GM21360 (cell line): Measurements from ENCODE around the gene ZNF528.

ENCODE experiments used
- ATAC-seq: cut with Tn5 transposase; IDR thresholded peaks from one replicate; pipeline ENCODE4 v1.9.1; 2021; ENCODE audit warnings: mild to moderate bottlenecking, moderate library complexity; ENCODE audit not compliant: unreplicated experiment

ZNF528 gene

DNA sequence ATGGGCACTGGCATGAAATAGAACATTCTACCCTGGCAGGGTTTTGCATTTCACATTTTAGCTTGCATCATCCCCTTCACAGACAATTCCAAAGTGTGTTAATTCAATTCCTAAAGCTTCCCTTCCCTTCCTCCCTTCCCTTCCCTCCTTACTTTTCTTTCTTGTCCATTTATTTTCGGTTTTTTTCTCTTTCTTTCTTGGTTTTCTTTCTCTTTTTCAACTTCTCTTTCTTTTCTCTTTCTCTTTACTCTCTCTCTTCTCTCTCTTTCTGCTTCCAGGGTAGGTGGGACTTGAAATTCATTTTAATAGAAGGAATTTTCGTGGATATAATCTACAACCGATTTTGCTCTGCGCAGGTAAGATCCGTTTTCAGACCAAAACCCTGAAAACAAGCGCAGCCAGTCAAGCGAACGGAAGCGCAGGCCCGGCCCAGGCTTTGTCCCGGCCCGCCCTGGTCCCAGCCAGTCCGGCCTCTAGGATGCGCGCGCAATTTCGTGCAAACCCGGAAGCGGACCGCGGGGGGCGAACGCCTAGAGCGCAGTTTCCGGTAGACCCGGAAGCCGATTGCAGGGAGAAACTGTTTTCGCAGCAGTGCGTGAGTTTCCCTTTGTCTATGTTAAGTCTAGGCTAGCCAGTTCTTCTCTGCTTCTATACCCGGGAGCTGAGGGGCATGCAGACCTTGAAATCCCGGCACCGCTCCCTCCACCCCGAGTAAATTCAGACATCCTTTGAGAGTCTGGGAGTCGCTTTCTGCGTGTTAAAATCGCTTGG is at the start of gene ZNF528:
TSS of gene ZNF528 (plus strand) at position 540 of the 771 bp plus-strand sequence. CDS start 4,165 bp downstream, outside the sequence.
- ATAC-seq: peak; percentile 70

DNA sequence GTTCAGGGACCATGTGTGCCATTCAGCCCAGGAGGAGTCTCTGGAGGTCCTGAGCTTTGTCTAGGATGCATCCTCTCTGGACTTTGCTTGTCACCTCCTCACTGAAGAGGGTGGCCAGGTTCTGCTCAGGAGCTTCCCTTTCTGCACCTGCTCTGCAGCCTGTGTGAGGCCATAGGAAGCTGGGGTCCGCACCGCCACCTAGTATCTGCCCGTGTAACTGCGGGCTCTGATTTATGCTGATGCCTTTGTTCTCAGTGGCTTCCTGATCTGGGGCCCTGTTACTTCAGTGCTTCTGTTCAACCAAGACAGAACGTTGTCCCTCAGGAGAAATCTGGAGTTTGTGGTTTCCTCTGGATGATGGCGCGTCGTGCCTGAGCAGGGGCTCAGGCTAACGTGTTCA is 46.1 kb upstream of the ZNF528 start:
- ATAC-seq: no peak

DNA sequence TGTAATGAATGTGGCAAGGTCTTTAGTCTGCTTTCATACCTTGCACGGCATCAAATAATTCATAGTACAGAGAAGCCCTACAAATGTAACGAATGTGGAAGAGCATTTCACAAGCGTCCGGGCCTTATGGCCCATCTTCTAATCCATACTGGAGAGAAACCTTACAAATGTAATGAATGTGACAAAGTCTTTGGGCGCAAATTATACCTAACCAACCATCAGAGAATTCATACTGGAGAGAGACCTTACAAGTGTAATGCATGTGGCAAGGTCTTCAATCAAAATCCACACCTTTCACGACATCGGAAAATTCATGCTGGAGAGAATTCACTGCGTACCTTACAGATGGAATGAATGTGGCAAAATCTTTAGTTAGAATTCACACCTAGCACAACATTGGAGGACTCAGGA is 31.2 kb upstream of the ZNF528 start:
- ATAC-seq: no peak

DNA sequence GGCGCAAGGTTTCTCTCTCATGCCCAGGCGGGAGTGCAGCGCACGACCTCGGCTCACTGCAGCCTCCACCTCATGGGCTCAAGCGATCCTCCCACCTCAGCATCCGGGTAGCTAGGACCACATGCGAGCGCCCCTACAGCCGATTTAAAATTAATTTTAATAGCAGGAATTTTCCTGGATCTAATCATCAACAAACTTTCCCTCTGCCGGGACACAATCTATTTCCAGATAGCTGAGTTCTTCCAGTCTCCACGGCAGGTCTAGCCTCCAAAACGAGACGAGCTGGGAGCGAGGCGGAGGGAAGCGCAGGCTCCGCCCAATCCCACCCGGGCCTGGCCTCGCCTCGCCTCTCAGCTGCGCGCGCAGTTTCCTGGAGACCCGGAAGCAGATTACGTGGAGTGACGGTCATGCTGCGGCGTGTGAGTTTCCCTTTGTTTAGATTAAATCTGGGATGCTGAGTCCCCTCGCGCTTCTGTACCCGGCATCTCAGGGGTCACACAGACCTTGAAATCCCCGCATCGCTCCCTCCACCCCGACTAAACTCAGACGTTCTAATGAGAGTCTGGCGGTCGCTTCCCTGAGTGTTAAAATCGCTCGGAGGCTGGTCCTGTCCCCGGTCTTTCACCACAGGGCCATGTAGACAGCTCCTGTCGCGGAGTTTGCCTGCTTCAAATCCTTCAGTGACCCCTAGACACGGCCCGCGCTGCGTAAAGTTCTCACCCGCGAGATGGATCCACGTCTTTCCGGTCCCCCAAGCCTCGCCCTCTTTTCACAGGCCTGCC is 27.9 kb upstream of the ZNF528 start, which contains the start of gene ZNF880:
TSS of gene ZNF880 (plus strand) at position 365 of the 782 bp plus-strand sequence. CDS start at position 408, 43 bp downstream.
- ATAC-seq: peak; percentile 73

DNA sequence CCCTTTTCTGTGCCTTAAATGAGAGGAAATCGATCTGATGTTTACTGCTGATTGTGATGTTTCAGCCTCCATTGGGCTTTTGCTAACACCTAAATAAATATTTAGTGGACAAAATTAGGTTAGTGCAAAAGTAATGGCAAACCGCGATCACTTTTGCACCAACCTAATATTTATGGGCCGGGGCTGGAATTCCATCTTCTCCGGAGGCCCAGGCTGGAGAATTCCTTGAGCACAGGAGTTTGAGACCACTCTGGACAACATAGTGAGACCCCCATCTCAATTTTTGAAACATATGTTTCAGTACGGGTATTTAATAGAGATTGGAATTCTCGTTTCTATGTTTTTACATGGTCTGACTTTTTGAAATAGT is 27.3 kb upstream of the ZNF528 start:
- no peak for ATAC-seq

DNA sequence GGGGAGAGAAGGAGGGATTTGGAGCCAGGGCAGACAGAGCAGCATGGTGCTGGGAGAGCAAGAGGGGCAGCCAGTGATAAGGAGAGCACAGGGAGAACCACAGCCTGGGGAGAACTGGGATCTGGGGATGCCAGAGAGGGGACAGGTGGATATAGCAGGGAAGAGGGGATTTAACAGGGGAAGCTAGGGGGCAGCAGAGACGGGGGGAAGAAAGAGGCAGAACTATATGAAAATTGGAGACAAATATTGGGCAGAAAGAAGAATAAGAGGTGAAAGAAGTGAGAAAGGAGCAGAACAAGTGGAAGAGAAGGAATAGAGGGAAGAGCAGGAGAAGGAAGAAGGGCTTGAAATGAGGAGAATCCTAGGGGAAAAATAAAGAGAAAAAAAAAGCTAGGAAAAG is 6.5 kb upstream of the ZNF528 start:
- no peak for ATAC-seq

DNA sequence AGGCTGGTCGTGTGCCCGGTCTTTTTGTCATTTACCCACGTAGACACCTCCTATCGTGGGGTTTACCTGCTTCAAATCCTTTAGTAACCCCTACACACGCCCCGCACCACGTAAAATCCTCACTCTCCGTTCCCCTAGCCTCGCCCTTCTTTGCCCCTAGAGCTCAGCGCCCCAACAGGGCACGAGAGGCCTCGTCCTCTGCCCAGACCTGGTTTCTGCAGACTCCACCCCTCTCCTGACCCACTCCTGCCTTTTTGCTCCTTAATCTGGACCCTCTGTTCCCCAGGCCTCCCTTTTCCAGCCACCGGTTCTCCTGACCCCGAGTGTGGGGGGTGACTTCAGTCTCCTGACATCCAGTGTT is 412 bp downstream of the ZNF528 start:
- no peak for ATAC-seq

DNA sequence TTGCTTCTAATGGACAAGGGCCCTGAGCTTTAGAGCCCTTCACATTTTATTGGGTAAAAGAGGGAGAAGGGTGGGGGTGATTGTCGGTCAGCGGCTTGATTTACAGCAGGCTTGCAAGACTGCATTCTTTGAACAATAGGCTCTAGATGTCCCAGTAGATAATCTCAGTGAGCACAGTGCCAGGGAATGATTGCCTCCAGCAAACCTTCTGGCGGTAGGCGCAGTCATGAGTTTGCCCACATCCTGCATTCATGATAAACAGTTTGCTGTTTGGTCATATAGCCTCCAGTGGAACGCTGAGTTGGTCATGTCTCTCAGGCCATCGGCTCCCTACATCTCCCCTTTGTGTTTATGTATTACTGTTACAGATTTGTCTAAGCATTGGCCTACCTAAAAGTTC is 12.6 kb downstream of the ZNF528 start:
- no peak for ATAC-seq

DNA sequence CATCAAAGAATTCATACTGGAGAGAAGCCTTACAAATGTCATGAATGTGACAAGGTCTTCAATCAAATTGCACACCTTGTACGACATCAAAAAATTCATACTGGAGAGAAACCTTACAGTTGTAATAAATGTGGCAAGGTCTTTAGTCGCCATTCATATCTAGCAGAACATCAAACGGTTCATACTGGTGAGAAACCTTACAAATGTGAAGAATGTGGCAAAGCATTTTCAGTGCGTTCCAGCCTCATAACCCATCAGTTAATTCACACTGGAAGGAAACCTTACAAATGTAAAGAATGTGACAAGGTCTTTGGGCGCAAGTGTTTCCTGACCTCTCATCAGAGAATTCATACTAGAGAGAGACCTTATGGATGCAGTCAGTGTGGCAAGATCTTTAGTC is 18.1 kb downstream of the ZNF528 start:
- ATAC-seq: no peak

DNA sequence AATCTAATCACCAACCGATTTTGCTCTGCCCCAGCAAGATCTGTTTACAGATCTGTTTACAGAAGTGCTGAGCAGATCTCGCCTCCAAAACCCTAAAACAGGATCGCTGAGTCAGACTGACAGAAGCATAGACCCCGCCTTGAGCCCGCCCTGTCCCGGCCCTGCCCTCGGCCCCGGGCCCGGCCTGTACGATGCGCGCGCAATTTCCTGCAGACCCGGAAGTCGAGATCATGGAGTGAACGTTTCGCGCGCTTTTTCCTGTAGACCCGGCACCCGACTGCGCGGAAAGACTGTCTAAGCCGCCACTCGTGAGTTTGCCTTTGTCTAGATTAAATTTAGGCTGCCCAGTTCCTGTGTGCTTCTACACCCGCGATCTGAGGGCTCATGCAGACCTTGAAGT is 31.3 kb downstream of the ZNF528 start, which contains the start of gene ZNF534:
TSS of gene ZNF534 (plus strand) at position 212 of the 400 bp plus-strand sequence. CDS start 2,327 bp downstream, outside the sequence.
- ATAC-seq: no peak

DNA sequence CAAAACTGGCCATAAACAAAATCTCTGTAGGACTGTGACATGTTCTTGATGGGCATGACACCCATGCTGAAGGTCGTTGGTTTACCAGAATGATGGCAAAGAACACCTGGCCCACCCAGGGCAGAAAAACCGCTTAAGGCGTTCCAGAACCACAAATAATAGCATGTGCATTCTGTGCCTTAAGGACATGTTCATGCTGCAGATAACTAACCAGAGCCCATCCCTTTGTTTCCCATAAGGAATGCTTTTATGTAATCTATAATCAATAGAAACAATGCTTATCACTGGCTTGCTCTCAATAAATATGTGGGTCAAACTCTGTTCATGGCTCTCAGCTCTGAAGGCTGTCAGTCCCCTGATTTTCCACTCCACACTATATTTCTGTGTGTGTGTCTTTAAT is 44.5 kb downstream of the ZNF528 start:
- ATAC-seq: no peak

DNA sequence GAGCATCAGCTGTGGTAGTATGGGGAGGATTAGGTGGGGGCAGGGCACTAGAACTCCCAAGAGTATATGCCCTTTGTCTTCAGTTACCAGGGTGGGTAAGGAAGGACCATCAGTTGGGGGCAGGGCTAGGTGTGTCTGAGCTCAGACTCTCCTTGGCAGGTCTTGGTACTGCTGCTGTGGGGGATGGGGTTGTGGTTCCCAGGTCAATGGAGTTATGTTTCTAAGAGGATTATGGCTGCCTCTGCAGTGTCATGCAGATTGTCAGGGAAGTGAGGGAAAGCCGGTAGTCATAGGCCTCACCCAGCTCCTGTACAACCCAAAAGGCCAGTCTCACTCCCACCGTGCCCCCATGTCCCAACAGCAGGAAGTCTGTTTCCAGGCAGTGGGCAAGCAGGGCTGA is 46.9 kb downstream of the ZNF528 start:
- no peak for ATAC-seq

DNA sequence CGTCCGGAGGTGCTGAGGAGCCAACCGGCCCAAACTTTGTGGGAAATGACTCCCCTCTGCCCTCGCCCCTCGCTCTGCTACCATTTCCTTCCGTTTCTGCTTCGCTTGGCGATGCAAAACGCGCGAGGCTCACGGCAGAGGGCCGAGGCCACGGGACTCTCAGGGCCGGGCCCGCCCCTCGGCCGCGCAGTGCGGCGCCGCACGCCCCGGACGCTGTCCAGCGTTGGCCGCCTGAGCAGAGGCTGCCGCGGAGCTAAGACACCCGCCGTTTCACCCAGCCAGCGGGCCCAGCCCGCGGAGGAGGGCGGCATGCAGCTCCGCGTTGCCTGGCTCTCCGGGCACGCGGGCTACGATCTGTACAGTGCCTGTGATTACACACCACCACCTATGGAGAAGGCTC is 53.6 kb downstream of the ZNF528 start:
- no peak for ATAC-seq

DNA sequence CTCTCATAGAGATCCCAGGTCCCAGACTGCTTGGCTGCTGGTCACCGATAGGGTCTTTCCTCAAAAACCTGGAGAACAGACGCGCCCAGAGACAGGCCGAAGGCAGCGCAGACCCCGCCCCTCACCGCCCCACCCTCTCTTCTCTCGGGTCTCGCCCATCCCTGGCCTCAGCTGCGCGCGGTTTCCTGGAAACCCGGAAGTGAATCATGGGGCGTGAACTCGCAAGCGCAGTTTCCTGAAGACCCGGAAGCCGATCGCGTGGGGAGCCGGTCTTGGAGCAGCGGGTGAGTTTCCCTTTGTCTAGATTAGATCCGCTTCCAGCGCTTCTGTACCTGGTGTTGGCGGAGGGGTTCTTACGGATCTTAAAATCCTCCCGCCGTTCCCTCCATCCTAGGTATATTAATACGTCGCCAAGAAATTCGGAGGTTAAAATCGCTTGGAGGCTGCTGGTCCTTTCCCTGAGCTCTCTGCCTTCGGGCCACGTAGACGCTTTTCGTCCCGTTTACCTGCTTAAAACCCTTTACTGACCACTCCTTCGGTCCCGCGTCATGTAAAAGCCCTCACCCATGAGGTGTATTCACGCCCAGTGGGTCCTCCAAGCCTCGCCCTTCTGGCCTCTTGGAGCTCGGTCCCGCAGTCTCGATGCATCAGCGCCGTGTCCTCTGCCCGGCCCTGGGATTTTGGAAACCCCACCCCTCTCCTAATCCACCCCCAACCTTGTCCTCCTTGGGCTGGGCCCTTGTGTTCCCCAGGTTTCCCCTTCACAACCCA is 55.9 kb downstream of the ZNF528 start, which contains the start of gene ZNF578:
TSS of gene ZNF578 (plus strand) at position 230 of the 771 bp plus-strand sequence. CDS start 48,293 bp downstream, outside the sequence.
- no peak for ATAC-seq

DNA sequence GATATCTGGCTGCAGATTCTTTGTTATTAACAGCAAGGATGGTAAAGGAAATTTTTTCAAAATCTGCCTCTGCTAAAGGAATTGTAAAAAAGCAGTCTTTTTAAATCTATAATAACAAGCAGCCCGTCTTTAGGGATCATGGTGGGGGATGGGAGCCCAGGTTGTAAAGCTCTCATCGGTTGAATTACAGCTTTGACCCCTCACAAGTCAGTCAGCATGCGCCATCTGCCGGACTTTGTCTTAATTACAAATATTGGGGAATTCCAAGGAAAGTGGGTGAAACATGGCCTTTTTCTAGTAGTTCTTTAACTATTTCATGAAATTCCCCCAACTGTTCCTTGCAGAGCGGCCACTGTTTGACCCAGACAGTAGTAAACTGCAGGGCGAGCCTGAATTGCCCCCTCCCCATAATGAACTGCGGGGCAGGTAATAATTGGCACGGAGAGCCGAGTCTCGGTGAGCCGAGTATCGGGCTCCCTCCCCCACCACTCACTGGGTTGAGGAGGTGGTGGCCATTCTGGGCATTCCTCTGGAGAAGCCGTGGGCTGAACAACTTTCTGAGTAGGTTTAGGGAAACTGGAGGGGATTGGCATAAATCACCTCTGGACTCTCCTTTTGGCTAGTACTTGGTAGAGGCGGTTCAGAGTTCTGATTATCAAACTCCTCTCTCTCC is 67.3 kb downstream of the ZNF528 start:
- ATAC-seq: no peak
